GM12801 (cell line): Measurements from ENCODE around the gene CDPF1.

Source experiments
- TF ChIP-seq, protein P1 (sequence below): IDR thresholded peaks from one replicate; pipeline ENCODE4 v1.5.1; 2011; ENCODE audit warnings: control low read depth; ENCODE audit not compliant: insufficient read length; ENCODE audit errors: extremely low read depth

Gene CDPF1

DNA sequence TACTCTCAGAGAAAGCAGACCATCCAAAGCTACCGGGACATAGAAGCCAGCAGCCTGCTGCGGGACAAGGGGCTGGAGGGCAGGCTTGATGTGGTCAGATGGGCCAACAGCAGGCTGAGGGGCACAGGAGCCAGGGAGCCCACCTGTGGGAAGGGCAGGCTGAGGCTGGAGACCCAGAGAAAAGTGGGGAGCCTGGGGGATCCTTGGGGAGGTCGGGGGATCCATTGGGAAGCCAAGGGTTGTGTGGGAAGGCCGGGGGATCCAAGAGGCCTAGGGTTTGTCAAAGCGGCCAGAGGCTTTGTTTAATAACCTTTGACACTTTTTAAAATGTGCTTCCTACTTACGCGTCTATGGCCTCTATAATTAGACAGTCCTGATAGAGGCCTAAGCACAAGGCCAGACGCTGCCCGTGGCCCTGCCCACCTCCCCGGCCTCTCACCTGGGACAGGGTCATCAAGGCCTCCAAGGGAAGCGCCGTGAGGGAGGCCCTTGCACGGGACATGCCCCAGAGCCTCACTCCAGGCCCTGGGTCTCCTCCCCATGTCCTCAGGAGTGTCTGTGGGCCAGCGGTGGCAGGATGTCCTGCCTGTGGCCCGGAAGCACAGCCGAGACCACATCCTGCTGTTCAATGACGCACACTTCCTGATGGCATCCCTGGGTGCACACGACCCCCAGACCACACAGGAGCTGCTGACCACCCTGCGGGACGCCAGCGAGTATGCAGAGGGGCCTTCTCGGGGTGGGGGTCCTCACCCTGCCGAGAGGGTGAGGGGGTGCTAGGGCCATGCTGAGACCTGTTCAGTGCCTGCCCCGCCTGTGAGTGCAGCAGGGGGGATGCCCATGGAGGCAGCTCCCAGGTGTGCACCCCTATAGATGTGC is 38.0 kb upstream of the CDPF1 start:
- TF ChIP-seq, protein P1, sequence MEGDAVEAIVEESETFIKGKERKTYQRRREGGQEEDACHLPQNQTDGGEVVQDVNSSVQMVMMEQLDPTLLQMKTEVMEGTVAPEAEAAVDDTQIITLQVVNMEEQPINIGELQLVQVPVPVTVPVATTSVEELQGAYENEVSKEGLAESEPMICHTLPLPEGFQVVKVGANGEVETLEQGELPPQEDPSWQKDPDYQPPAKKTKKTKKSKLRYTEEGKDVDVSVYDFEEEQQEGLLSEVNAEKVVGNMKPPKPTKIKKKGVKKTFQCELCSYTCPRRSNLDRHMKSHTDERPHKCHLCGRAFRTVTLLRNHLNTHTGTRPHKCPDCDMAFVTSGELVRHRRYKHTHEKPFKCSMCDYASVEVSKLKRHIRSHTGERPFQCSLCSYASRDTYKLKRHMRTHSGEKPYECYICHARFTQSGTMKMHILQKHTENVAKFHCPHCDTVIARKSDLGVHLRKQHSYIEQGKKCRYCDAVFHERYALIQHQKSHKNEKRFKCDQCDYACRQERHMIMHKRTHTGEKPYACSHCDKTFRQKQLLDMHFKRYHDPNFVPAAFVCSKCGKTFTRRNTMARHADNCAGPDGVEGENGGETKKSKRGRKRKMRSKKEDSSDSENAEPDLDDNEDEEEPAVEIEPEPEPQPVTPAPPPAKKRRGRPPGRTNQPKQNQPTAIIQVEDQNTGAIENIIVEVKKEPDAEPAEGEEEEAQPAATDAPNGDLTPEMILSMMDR: no peak

DNA sequence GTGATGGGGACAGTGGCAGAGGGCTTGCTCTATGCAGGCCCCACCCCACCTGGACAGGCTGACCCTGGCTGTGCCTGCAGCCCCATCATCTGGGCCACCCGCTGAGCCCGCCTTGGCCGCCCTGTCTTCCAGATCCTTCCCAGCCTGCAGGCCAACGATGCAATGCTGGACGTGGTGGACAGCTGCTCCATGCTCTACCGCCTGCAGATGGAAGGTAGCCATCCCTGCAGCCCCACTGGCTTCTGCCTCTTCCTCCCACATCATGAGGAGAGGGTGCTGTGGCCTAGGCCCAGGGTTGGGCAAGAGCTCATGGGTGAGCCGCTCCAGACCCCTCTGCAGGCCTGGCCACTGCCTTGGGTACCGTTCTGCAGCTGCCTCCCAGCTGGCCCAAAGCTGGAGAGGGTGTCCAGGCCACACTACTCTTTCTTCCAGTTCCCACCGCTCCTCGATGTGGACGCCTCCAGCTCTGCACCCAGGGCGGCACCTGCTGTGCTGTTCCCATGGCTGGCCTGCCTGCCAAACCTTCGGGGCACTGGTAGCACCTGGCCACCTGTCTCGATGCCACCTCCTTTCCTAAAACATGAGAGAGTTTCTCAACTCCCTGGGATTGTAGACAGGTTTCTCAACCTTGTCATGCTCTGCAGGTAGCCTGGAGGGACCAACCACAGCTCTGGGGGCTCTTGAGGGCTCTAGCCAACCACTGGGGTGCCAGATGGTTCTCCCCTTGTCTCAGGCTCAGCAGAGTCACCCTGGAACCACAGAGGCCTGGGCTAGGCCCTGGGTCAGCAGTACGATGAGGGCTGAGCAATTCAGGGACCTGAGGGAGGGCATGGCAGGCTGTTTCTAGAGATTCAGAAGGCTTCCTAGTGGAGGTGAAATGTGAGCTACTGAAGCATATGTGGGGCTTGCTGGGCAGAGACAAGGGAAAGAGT is 37.1 kb upstream of the CDPF1 start:
- TF ChIP-seq, protein P1: no peak

DNA sequence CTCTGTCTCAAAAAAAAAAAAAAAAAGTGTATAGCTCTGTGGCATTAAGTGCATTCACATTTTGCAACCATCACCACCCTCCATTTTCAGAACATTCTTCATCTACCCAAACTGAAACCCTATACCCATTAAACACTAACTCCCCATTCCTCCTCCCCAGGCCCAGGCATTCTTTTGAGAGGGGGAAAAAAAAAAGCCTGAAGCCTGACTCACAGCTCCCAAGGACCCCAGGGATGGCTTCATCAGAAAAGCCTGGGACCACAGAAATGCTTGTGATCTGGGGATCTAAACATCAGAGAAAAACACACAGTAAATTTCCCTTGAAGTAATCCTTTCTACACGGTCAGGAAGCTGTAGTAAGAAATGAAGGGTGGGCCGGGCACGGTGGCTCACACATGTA is 35.9 kb upstream of the CDPF1 start:
- TF ChIP-seq, protein P1: no peak

DNA sequence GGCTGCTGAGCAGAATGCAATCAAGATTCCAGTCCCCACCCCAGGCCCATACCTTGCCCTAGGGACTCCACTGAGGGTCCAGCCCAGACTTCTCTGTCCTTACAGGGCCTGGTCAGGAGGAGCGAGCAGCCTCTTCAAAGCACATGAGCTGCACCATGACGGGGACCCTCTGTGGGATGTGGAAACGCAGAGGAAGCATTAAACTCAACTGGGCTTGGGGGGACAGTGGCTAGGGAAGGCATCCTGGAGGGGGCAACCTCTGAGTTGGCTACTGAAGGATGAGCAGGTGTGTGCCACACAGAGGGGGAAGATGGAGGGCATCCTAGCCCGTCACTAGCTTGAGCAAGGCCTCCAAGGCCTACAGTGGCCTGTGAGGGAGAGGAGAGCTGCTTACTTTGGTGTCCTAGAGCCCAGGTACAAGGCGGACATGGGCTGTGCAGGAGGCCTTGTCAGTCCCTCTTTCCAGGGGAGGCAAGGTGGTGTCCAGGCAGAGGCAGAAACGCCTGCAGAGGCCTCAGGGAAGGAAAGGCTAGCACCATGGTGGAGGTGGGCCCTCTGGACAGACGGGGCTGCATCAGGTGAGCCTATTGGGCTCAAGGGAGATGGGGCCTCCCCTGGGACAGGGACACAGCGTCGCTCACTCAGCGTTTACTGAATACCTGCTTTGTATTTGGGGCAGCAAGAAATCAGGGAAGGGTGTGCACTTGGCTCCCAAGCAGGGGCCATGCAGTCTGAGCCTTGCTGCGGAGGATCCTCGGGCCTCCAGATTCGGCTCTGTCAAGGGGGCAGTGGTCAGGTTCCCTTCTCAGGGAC is 32.0 kb upstream of the CDPF1 start:
- TF ChIP-seq, protein P1: no peak

DNA sequence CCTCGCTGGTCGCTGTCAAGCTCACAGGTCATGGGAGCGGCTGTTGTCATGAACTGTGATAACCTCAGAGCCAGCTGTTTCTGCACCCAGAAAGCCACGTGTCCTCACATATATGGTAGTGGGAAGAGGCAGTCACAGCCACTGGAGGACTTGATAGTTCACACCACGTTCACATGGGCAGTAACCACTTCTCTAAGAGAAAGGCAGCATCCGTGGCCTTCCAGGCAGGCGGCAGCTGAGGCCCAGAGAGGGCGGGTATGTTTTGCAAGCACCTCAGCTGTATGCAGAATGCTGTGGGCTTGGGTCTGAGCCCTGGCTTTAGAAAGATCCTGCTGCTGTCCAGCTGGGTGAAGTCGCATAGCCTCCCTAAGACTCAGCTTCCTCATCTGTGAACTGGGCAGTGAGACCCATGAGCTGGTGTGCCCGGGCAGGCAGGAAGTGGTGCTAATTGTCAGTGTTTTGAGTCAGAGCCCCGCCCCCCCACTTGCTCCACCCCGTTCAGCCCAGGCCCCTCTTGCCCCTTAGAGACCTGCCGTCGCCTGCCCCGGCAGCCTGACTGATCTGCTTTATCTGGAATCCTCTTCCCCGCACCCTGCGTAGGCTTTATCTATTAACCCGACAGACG is 31.0 kb upstream of the CDPF1 start:
- TF ChIP-seq, protein P1: no peak

DNA sequence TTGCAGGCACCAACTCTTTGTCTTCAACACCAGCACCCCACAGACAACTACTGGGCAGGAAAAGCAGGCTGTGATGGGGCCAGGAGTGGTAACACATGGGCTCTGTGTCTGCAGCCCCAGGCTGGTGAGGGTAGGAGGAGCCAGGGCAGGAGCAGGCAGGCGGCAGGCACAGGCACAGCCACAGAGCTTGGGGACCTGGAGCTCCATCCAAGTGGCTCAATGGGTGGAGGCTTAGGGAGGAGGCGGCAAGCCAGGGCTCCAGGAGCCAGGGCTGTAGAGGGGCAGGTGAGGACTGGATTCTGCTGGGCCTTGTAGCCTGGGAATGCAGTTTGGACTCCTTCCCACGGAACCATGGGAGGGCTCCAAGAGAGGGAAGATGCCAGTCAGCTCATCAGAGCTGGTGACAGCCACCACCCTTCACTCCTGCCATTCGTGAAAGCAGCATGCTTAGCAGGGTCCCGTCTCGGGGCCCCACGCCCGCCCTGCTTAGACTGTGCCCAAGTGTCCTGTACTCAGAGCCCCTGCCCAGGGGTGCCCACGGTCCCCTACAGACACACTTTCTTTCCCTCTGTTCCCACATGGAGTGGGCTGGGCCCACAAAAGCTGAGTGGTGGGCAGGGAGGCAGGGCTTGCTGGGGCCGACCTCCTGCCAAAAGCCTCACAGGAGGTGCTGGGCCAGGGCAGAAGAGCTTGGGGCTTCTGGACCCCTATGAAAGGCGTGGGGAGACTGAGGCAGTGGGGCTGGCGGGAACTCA is 30.1 kb upstream of the CDPF1 start:
- TF ChIP-seq, protein P1: no peak
